ENCODE measurements around the gene CLDN9. TPM values are rescaled to one million over a fixed set of nuclear protein-coding genes. Genes with fewer than 3 reads are reported as not detected.

The CLDN9 gene
- total and polyA plus RNA-seq, 4 donors, result 0.06 to 0.38 (median 0.28) TPM

GRCh38 chr16:3022684-3023414 is 10.1 kb downstream of the CLDN9 start:
- Histone ChIP-seq H3K27me3 (ENCODE audit: control insufficient read depth, insufficient read depth, low read length) (peaks cover 29% of the 10 kb centered on the region), H3K4me1 (ENCODE audit: control insufficient read depth, insufficient read depth, low read length) (peaks cover 56% of the 10 kb centered on the region), H3K27ac (ENCODE audit: low read depth, low read length) (peak overlapping the region; percentile 95), H3K9me3 (ENCODE audit: control insufficient read depth, insufficient read depth, low read length) (no peaks in the 10 kb centered on the region), H3K36me3 (ENCODE audit: control insufficient read depth, insufficient read depth, low read length) (peaks cover 24% of the 10 kb centered on the region), H3K4me3 (ENCODE audit: low read depth, low read length) (peak overlapping the region; percentile 93)
- WGBS (ENCODE audit: insufficient coverage), result 77% methylated on average over 6 of the region's 8 CpGs
- DNase-seq (ENCODE audit: low read depth in 4 of 6, low spot score in 6 of 6), result no peak

GRCh38 chr16:3023415-3023668 is 10.6 kb downstream of the CLDN9 start:
- Histone ChIP-seq H3K27ac (ENCODE audit: low read depth, low read length) (peak overlapping the region; percentile 95), H3K4me1 (ENCODE audit: control insufficient read depth, insufficient read depth, low read length) (peaks cover 53% of the 10 kb centered on the region)
- 5% methylated on average over 3 of the region's 6 CpGs for WGBS (ENCODE audit: insufficient coverage)

GRCh38 chr16:3023669-3024478 is 11.2 kb downstream of the CLDN9 start, which contains the start of the genes HCFC1R1 and THOC6:
HCFC1R1 (minus strand) TSS chr16:3023942; CDS start chr16:3023941, 1 bp downstream.
THOC6 (plus strand) TSS chr16:3024035; CDS start chr16:3024327, 292 bp downstream.
- peak; percentile 88 to 99 (median 94) for DNase-seq (ENCODE audit: low read depth in 4 of 6, low spot score in 6 of 6)
- under 1% methylated on average over 69 of the region's 69 CpGs for WGBS (ENCODE audit: insufficient coverage)
- Histone ChIP-seq H3K36me3 (ENCODE audit: control insufficient read depth, insufficient read depth, low read length) (peaks cover 24% of the 10 kb centered on the region), H3K27me3 (ENCODE audit: control insufficient read depth, insufficient read depth, low read length) (peaks cover 25% of the 10 kb centered on the region), H3K4me3 (ENCODE audit: low read depth, low read length) (peak within 1 kb of the TSS; percentile 93), H3K4me1 (ENCODE audit: control insufficient read depth, insufficient read depth, low read length) (peaks cover 56% of the 10 kb centered on the region), H3K9me3 (ENCODE audit: control insufficient read depth, insufficient read depth, low read length) (no peaks in the 10 kb centered on the region), H3K27ac (ENCODE audit: low read depth, low read length) (peak within 1 kb of the TSS; percentile 95)

More at GRCh38 chr16:3023415-3023668, 10.6 kb downstream of the CLDN9 start:
- peaks cover 24% of the 10 kb centered on the region for H3K36me3 ChIP-seq (ENCODE audit: control insufficient read depth, insufficient read depth, low read length)
- peak in 1 of 6 donors; percentile 74 for DNase-seq (ENCODE audit: low read depth in 4 of 6, low spot score in 6 of 6)
- peak overlapping the region; percentile 93 for H3K4me3 ChIP-seq (ENCODE audit: low read depth, low read length)
- no peaks in the 10 kb centered on the region for H3K9me3 ChIP-seq (ENCODE audit: control insufficient read depth, insufficient read depth, low read length)
- H3K27me3 ChIP-seq (ENCODE audit: control insufficient read depth, insufficient read depth, low read length), result peaks cover 25% of the 10 kb centered on the region

DNA sequence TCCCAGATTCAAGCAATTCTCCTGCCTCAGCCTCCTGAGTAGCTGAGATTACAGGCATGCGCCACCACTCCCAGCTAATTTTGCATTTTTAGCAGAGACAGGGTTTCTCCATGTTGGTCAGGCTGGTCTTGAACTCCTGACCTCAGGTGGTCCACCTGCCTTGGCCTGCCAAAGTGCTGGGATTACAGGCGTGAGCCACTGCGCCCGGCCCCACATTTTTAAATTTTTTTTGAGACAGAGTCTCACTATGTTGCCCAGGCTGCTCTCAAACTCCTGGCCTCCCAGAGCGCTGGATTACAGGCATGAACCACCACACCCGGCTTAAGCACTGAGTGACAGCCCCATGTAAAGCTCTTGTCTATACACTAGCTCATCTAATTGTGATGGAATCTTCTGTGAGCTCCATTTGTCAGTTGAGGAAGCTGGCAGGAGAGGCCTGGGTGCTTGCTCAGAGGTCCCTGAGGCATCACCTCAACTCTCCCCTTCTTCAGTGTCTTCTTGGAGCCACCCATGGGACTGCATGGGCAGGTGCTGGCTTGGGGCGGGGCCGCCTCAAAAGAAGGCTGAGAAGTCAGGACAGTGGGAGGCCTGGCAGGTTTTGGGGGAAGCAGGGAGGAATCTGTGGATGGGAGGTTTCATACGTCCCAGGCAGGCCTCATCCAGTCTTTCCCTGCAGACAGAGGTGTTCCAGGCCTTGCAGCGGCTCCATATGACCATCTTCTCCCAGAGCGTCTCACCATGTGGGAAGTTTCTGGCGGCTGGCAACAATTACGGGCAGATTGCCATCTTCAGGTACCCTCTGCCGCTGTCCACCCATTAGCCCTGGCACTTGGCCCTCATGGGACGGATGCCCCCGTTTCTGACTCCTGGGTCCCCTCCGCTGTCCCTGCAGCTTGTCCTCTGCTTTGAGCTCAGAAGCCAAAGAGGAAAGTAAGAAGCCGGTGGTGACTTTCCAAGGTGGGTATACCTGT is 12.6 kb downstream of the CLDN9 start:
- Histone ChIP-seq H3K4me1 (ENCODE audit: control insufficient read depth, insufficient read depth, low read length) (peaks cover 59% of the 10 kb centered on the region), H3K27ac (ENCODE audit: low read depth, low read length) (no peak overlapping the region), H3K4me3 (ENCODE audit: low read depth, low read length) (no peak overlapping the region), H3K36me3 (ENCODE audit: control insufficient read depth, insufficient read depth, low read length) (peaks cover 24% of the 10 kb centered on the region), H3K27me3 (ENCODE audit: control insufficient read depth, insufficient read depth, low read length) (peaks cover 27% of the 10 kb centered on the region), H3K9me3 (ENCODE audit: control insufficient read depth, insufficient read depth, low read length) (no peaks in the 10 kb centered on the region)
- 97% methylated on average over 16 of the region's 18 CpGs for WGBS (ENCODE audit: insufficient coverage)
- DNase-seq (ENCODE audit: low read depth in 4 of 6, low spot score in 6 of 6), result no peak

- Histone ChIP-seq H3K9me3 (ENCODE audit: control insufficient read depth, insufficient read depth, low read length) (no peaks in the 10 kb centered on the region), H3K4me1 (ENCODE audit: control insufficient read depth, insufficient read depth, low read length) (peaks cover 53% of the 10 kb centered on the region), H3K4me3 (ENCODE audit: low read depth, low read length) (no peak overlapping the region), H3K36me3 (ENCODE audit: control insufficient read depth, insufficient read depth, low read length) (peaks cover 24% of the 10 kb centered on the region), H3K27ac (ENCODE audit: low read depth, low read length) (no peak overlapping the region), H3K27me3 (ENCODE audit: control insufficient read depth, insufficient read depth, low read length) (peaks cover 28% of the 10 kb centered on the region)
- no peak for DNase-seq (ENCODE audit: low read depth in 4 of 6, low spot score in 6 of 6)
- WGBS (ENCODE audit: insufficient coverage), result over 99% methylated on average over 7 of the region's 8 CpGs
Measured at GRCh38 chr16:3026003-3026378, 13.3 kb downstream of the CLDN9 start.

DNA sequence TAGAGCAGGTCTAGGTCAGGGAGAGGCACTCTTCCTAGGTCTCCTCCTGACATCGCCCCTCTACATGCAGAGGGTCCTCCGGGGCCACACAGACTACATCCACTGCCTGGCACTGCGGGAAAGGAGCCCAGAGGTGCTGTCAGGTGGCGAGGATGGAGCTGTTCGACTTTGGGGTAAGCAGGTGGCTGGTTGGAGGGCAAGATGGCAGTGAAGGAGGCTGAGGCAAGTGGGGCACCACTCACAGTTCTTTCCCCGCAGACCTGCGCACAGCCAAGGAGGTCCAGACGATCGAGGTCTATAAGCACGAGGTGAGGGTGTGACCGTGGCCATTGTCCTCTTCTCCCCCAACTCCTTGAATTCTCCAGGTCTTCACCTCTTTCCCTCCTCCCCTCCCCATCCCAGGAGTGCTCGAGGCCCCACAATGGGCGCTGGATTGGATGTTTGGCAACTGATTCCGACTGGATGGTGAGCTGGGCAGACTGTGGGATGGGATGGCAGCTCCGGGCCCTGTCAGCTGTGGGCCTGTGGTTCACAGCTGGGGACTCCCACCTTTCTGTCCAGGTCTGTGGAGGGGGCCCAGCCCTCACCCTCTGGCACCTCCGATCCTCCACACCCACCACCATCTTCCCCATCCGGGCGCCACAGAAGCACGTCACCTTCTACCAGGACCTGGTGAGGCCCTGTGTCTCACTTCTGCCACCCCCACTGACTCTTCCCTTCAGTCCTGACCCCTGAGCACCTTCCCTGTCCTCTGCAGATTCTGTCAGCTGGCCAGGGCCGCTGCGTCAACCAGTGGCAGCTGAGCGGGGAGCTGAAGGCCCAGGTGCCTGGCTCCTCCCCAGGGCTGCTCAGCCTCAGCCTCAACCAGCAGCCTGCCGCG is 14.1 kb downstream of the CLDN9 start:
- Histone ChIP-seq H3K27me3 (ENCODE audit: control insufficient read depth, insufficient read depth, low read length) (peaks cover 33% of the 10 kb centered on the region), H3K36me3 (ENCODE audit: control insufficient read depth, insufficient read depth, low read length) (peaks cover 21% of the 10 kb centered on the region), H3K4me1 (ENCODE audit: control insufficient read depth, insufficient read depth, low read length) (peaks cover 44% of the 10 kb centered on the region), H3K9me3 (ENCODE audit: control insufficient read depth, insufficient read depth, low read length) (no peaks in the 10 kb centered on the region), H3K27ac (ENCODE audit: low read depth, low read length) (no peak overlapping the region), H3K4me3 (ENCODE audit: low read depth, low read length) (no peak overlapping the region)
- 93% methylated on average over 16 of the region's 24 CpGs for WGBS (ENCODE audit: insufficient coverage)
- no peak for DNase-seq (ENCODE audit: low read depth in 4 of 6, low spot score in 6 of 6)

- WGBS (ENCODE audit: insufficient coverage), result 93% methylated on average over 5 of the region's 8 CpGs
- no peak overlapping the region for H3K4me3 ChIP-seq (ENCODE audit: low read depth, low read length)
- peaks cover 39% of the 10 kb centered on the region for H3K27me3 ChIP-seq (ENCODE audit: control insufficient read depth, insufficient read depth, low read length)
Measured at GRCh38 chr16:3027489-3027795, 14.7 kb downstream of the CLDN9 start.

GRCh38 chr16:3027983-3028715 is 15.4 kb downstream of the CLDN9 start:
- DNase-seq (ENCODE audit: low read depth in 4 of 6, low spot score in 6 of 6), result peak in 4 of 6 donors; percentile 50 to 94 (median 82)
- 5% methylated on average over 58 of the region's 58 CpGs for WGBS (ENCODE audit: insufficient coverage)
- peaks cover 44% of the 10 kb centered on the region for H3K27me3 ChIP-seq (ENCODE audit: control insufficient read depth, insufficient read depth, low read length)
- H3K9me3 ChIP-seq (ENCODE audit: control insufficient read depth, insufficient read depth, low read length), result no peaks in the 10 kb centered on the region
- H3K27ac ChIP-seq (ENCODE audit: low read depth, low read length), result no peak overlapping the region
- peaks cover 31% of the 10 kb centered on the region for H3K4me1 ChIP-seq (ENCODE audit: control insufficient read depth, insufficient read depth, low read length)
- no peak overlapping the region for H3K4me3 ChIP-seq (ENCODE audit: low read depth, low read length)
- peaks cover 20% of the 10 kb centered on the region for H3K36me3 ChIP-seq (ENCODE audit: control insufficient read depth, insufficient read depth, low read length)

More at GRCh38 chr16:3027489-3027795, 14.7 kb downstream of the CLDN9 start:
- DNase-seq (ENCODE audit: low read depth in 4 of 6, low spot score in 6 of 6), result no peak
- Histone ChIP-seq H3K27ac (ENCODE audit: low read depth, low read length) (no peak overlapping the region), H3K36me3 (ENCODE audit: control insufficient read depth, insufficient read depth, low read length) (peaks cover 20% of the 10 kb centered on the region), H3K9me3 (ENCODE audit: control insufficient read depth, insufficient read depth, low read length) (no peaks in the 10 kb centered on the region), H3K4me1 (ENCODE audit: control insufficient read depth, insufficient read depth, low read length) (peaks cover 38% of the 10 kb centered on the region)
